Measurements from ENCODE around the gene ATG9A.

GRCh38 chr2:219169930-219170654 lies 59.3 kb downstream of the ATG9A start, which contains the start of gene SLC23A3:
- TF ChIP-seq CTCF (IDR thresholded peaks at IDR 0.05; ENCODE audit: extremely low read depth in 1 of 2, insufficient read depth in 1 of 2, low read depth in 1 of 2, low read length in 2 of 2) (no peak), POLR2A (IDR thresholded peaks at IDR 0.05; ENCODE audit: low read depth, low read length) (no peak), POLR2AphosphoS5 (IDR thresholded peaks at IDR 0.05; ENCODE audit: insufficient read depth, low read depth, low read length) (no peak), EZH2 (IDR thresholded peaks at IDR 0.05; ENCODE audit: borderline replicate concordance, low read depth, low read length, severe bottlenecking) (no peak)

Data from endothelial cell of umbilical vein (primary cell).